A549 (cell line): ENCODE data around the gene ROBO1. TPM values are rescaled to one million over a fixed set of nuclear protein-coding genes. Genes with fewer than 3 reads are reported as not detected.

Experiments
- ATAC-seq, 2 experiments: fragments of 200-7000 bp in 1 of 2; fragments of >200 bp in 1 of 2; cut with Nextera tagmentation in 1 of 2; cut with Tn5 transposase in 1 of 2; 3 replicates each; pipeline versions ENCODE4 v1.8.0 to v1.9.1; 2018 to 2020; ENCODE audit warnings: mild to moderate bottlenecking in 1 of 2, moderate library complexity in 1 of 2
- CTCF ChIA-PET: fragments of 300-600 bp; sonication (Branson Sonifier 250); formaldehyde crosslinking; extraction: SDS; loops from one replicate; lab custom pipeline; 2021; ENCODE audit warnings: antibody characterized with exemption, inconsistent platforms; lab: Yijun Ruan, JAX
- POLR2A ChIA-PET: fragments of 350-600 bp; formaldehyde crosslinking; extraction: SDS; loops from one replicate; lab custom pipeline; 2021; ENCODE audit warnings: antibody characterized with exemption, inconsistent platforms; lab: Yijun Ruan, JAX
- DNase-seq, 2 experiments: peaks; one replicate each; pipeline versions ENCODE4 v3.0.0 to v3.0.0-alpha.2; 2011 to 2016; ENCODE audit warnings: low read depth in 1 of 2, low spot score in 1 of 2
- FAIRE-seq: peaks from 2 replicates; lab custom pipeline; 2011; peaks lifted over from hg19 to GRCh38; lab: Jason Lieb, UNC
- H3K27ac ChIP-seq, 2 experiments: fragments of >200 bp; sonication (Bioruptor Twin); formaldehyde crosslinking; 3 replicates each; pipeline ENCODE4 v1.5.1; 2016 to 2017
- H3K4me1 ChIP-seq: fragments of >200 bp; sonication (Bioruptor Twin); formaldehyde crosslinking; 3 replicates; pipeline ENCODE4 v1.6.1; 2016
- H3K4me2 ChIP-seq: fragments of >200 bp; sonication (Bioruptor Twin); formaldehyde crosslinking; 3 replicates; pipeline ENCODE4 v1.6.1; 2016
- H3K4me3 ChIP-seq: fragments of >200 bp; sonication (Bioruptor Twin); formaldehyde crosslinking; 3 replicates; pipeline ENCODE4 v1.5.1; 2016
- H3K9me3 ChIP-seq: fragments of >200 bp; sonication (Bioruptor Twin); formaldehyde crosslinking; 3 replicates; pipeline ENCODE4 v1.6.1; 2016
- EHF ChIP-seq: fragments of 250-450 bp; sonication (Bioruptor Pico); IDR thresholded peaks from 2 replicates; pipeline ENCODE4 v1.5.0; 2020; ENCODE audit warnings: mild to moderate bottlenecking
- FOSB ChIP-seq: fragments of 250-450 bp; sonication (Bioruptor Pico); IDR thresholded peaks from 2 replicates; pipeline ENCODE4 v1.5.0; 2020; ENCODE audit warnings: mild to moderate bottlenecking, moderate library complexity
- HDAC2 ChIP-seq: fragments of 200-600 bp; sonication (generic); IDR thresholded peaks from 2 replicates; pipeline ENCODE4 v1.6.1; 2016
- HEYL ChIP-seq: fragments of 250-450 bp; sonication (Bioruptor Pico); IDR thresholded peaks from 2 replicates; pipeline ENCODE4 v1.8.0; 2021; ENCODE audit warnings: mild to moderate bottlenecking, moderate library complexity
- HOXB13 ChIP-seq: fragments of 250-450 bp; sonication (Bioruptor Pico); IDR thresholded peaks from 2 replicates; pipeline ENCODE4 v1.5.0; 2020; ENCODE audit warnings: low read depth, mild to moderate bottlenecking, moderate library complexity
- JUN ChIP-seq, 2 experiments: fragments of >200 bp; sonication (Bioruptor Twin); formaldehyde crosslinking; IDR thresholded peaks; 2 replicates in 1 of 2; 3 replicates in 1 of 2; pipeline ENCODE4 v1.6.1; 2016 to 2017
- JUNB ChIP-seq: fragments of >200 bp; sonication (Bioruptor Twin); formaldehyde crosslinking; IDR thresholded peaks from 2 replicates; pipeline ENCODE4 v1.6.1; 2016
- KDM5A ChIP-seq: fragments of 200-600 bp; sonication (generic); IDR thresholded peaks from 2 replicates; pipeline ENCODE4 v1.6.1; 2016; ENCODE audit warnings: antibody characterized with exemption, mild to moderate bottlenecking
- MAFK ChIP-seq: fragments of 450-650 bp; IDR thresholded peaks from 2 replicates; pipeline ENCODE4 v1.6.1; 2014; ENCODE audit not compliant: partially characterized antibody
- NPAS2 ChIP-seq: fragments of 250-450 bp; sonication (Bioruptor Pico); IDR thresholded peaks from 2 replicates; pipeline ENCODE4 v1.8.0; 2022; ENCODE audit warnings: mild to moderate bottlenecking, moderate library complexity, borderline replicate concordance
- PHF8 ChIP-seq: fragments of 200-600 bp; sonication (generic); IDR thresholded peaks from 2 replicates; pipeline ENCODE4 v1.6.1; 2016; ENCODE audit warnings: low read depth, mild to moderate bottlenecking, antibody characterized with exemption, moderate library complexity, borderline replicate concordance
- RARB ChIP-seq: fragments of 250-450 bp; sonication (Bioruptor Pico); IDR thresholded peaks from 2 replicates; pipeline ENCODE4 v1.8.0; 2021; ENCODE audit warnings: mild to moderate bottlenecking, moderate library complexity
- RFX5 ChIP-seq: fragments of 450-650 bp; IDR thresholded peaks from 2 replicates; pipeline ENCODE4 v1.7.1; 2014; ENCODE audit warnings: antibody characterized with exemption, mild to moderate bottlenecking, moderate library complexity
- SMC3 ChIP-seq: fragments of >200 bp; sonication (Bioruptor Twin); formaldehyde crosslinking; IDR thresholded peaks from 3 replicates; pipeline ENCODE4 v1.6.1; 2018; ENCODE audit warnings: inconsistent platforms
- ZFP36 ChIP-seq: fragments of 450-650 bp; IDR thresholded peaks from 2 replicates; pipeline ENCODE4 v1.6.1; 2014; ENCODE audit warnings: borderline replicate concordance; ENCODE audit not compliant: partially characterized antibody
- WGBS: methylation state at CpG from one replicate; pipeline ENCODE4 v1.1.6; 2017; ENCODE audit errors: missing lambda C conversion rate; 5-methylcytosine and 5-hydroxymethylcytosine counted together
- polyA plus RNA-seq, 4 experiments: library from polyadenylated mRNA; depleted of rRNA in 3 of 4; stranded (reverse); fragments of >200 nt; fragmentation: RNase III in 1 of 4; extraction: RNeasy Plus Mini Kit Qiagen cat#74134 plus additional on column Dnase treatment in 1 of 4; gene quantifications; 2 replicates in 3 of 4; 3 replicates in 1 of 4; pipeline ENCODE4 v1.2.3, GENCODE V29; 2011 to 2017
- TF ChIP-seq, protein P1 (sequence below): fragments of 200-600 bp; sonication (generic); IDR thresholded peaks from 2 replicates; pipeline ENCODE4 v1.6.1; 2016; ENCODE audit warnings: antibody characterized with exemption, mild to moderate bottlenecking, moderate library complexity

ROBO1 gene
- polyA plus RNA-seq, 2 of the 4 experiments (the other 2 are of a cell fraction), result 25.3 to 35.6 TPM

DNA sequence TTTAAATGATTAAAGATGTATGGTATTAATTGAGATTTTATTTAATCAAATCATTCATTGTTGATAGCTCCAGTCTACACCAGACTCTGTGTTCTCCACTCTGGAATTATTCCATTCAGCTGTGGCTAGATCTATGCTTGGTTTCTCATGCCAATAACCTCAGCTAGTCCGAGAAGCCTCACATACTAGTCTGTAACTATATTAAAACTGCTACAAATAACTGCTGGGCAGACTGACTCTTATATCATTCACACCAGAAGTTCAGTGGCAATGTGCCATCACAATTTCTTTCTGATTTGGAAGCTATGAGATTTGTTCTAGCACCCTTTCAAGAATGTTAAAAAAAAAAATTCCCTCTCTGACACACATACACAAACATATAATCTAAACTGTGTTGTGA, 947.3 kb downstream of the ROBO1 start:
- CTCF ChIA-PET, result no interaction called here
- 54% methylated on average over 1 of the region's 1 CpG for WGBS

DNA sequence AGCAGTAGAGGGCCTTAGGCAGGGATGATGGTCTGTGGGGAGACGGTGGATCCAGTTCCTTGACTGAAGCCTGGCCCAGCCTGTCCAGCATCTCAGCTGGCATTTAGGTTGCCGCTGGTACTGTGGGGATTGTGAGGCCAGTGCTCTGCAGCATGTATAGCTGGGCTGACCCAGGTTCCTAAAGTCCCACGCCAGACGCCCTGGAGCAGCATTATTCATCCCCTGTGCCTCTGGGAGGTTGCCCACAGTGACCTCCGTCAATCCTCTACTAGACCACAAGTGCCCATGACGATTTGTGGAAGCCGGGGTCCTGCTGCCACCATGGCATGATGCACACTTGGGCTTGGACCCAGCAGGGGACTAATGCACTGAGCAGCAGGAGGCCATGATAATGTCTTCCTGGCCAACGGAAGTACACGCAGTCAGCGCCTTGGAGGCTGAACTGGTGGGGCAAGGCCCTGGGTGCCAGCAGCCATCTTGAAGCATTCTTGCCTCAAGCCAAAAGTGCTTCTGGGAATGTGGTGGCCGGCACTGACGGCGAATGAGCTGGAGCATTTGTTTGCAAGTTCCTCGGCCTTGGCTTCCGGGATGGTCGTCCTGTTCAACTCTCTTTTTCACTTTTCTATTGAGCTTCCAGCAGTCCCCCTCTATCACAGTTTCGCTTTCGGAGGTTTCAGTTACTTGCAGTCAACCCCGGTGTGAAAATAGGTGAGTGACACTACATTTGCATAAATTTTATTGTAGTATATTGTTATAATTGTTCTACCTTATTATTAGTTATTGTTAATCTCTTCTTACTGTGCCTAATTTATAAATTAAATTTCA, 949.4 kb downstream of the ROBO1 start:
- H3K4me3 ChIP-seq, result no peak overlapping the region
- no peak for TF ChIP-seq SMC3
- TF ChIP-seq MAFK, result no peak
- TF ChIP-seq EHF (CRISPR knock-in tag), result no peak
- no peak for TF ChIP-seq RFX5
- peaks cover 1% of the 10 kb centered on the region for H3K4me1 ChIP-seq
- no peak overlapping the region for H3K27ac ChIP-seq
- no peak for FAIRE-seq
- 75% methylated on average over 19 of the region's 19 CpGs for WGBS
- no peak for DNase-seq
- no peak overlapping the region for H3K4me2 ChIP-seq
- no peaks in the 10 kb centered on the region for H3K9me3 ChIP-seq
- CTCF ChIA-PET, result no interaction called here
- no peak for ATAC-seq
- POLR2A ChIA-PET, result no interaction called here

More for the DNA sequence above, 947.3 kb downstream of the ROBO1 start:
- Histone ChIP-seq H3K27ac (no peak overlapping the region), H3K4me1 (peaks cover 13% of the 10 kb centered on the region), H3K4me2 (no peak overlapping the region), H3K9me3 (no peaks in the 10 kb centered on the region), H3K4me3 (no peak overlapping the region)
- FAIRE-seq, result no peak
- no peak for TF ChIP-seq JUN (IDR thresholded peaks at IDR 0.05)
- no peak for DNase-seq
- POLR2A ChIA-PET, result no interaction called here
- no peak for ATAC-seq

DNA sequence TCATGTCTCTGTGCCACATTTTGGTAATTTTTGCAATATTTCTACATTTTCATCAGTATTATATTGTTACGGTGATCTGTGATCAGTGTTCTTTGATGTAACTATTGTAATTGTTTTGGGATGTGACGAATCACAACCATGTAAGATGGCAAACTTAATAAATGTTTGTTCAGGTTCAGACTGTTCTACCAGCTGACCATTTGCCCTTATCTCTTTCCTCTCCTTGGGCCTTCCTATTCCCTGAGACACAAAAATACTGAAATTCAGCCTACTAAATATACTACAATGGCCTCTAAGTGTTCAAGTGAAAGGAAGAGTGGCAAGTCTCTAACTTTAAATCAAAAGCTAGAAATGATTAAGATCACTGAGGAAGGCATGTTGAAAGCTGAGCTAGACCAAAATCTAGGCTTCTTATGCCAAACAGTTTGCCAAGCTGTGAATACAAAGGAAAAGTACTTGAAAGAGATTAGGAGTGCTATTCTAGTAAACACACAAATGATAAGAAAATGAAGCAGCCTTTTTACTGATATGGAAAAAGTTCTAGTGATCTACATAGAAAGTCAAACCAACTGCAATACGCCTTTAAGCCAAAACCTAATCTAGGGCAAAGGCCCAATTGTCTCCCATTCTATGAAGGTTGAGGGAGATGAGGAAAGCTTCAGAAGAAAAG, 952.8 kb downstream of the ROBO1 start:
- ChIA-PET CTCF (interaction anchor here (1.0 kb wide), 2 partner anchors 12 to 48 kb away, joined by 3 read pairs; no protein-coding TSS in a partner anchor), POLR2A (no interaction called here)
- TF ChIP-seq MAFK (no peak), ZFP36 (no peak), HOXB13 (no peak), FOSB (no peak), KDM5A (no peak), RARB (CRISPR knock-in tag) (no peak), NPAS2 (CRISPR knock-in tag) (no peak), EHF (CRISPR knock-in tag) (no peak)
- WGBS, result 65% methylated on average over 3 of the region's 3 CpGs
- no peak overlapping the region for H3K4me2 ChIP-seq
- no peaks in the 10 kb centered on the region for H3K9me3 ChIP-seq
- H3K27ac ChIP-seq, result no peak overlapping the region
- ATAC-seq (no peak), FAIRE-seq (no peak), DNase-seq (no peak)
- no peak overlapping the region for H3K4me3 ChIP-seq
- no peaks in the 10 kb centered on the region for H3K4me1 ChIP-seq

DNA sequence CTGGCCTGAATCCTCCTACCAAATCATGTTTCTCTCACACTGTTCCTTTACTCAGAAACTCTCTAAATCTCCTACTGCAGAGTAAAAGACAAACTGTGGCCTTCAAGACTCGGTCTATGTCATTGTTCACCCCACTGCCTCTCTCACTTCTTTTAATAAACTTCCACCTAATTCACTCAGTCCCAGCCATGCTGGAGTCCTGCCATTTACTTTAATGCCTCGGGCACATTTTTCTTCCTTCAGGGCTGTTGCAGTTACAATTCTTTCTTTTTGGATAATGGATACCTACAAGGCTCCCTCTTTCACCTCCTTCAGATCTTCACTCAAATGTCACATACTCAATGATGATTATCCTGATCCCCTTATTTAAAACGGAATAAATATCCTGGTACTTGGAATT, 955.6 kb downstream of the ROBO1 start:
- TF ChIP-seq HEYL (CRISPR knock-in tag), result no peak
- TF ChIP-seq, protein P1, sequence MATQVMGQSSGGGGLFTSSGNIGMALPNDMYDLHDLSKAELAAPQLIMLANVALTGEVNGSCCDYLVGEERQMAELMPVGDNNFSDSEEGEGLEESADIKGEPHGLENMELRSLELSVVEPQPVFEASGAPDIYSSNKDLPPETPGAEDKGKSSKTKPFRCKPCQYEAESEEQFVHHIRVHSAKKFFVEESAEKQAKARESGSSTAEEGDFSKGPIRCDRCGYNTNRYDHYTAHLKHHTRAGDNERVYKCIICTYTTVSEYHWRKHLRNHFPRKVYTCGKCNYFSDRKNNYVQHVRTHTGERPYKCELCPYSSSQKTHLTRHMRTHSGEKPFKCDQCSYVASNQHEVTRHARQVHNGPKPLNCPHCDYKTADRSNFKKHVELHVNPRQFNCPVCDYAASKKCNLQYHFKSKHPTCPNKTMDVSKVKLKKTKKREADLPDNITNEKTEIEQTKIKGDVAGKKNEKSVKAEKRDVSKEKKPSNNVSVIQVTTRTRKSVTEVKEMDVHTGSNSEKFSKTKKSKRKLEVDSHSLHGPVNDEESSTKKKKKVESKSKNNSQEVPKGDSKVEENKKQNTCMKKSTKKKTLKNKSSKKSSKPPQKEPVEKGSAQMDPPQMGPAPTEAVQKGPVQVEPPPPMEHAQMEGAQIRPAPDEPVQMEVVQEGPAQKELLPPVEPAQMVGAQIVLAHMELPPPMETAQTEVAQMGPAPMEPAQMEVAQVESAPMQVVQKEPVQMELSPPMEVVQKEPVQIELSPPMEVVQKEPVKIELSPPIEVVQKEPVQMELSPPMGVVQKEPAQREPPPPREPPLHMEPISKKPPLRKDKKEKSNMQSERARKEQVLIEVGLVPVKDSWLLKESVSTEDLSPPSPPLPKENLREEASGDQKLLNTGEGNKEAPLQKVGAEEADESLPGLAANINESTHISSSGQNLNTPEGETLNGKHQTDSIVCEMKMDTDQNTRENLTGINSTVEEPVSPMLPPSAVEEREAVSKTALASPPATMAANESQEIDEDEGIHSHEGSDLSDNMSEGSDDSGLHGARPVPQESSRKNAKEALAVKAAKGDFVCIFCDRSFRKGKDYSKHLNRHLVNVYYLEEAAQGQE, result no peak
- TF ChIP-seq HOXB13, result no peak
- no peak for TF ChIP-seq EHF (CRISPR knock-in tag)
- no peak for TF ChIP-seq HDAC2
- no peak for TF ChIP-seq PHF8
- TF ChIP-seq JUNB, result no peak
- no peak for TF ChIP-seq JUN (IDR thresholded peaks at IDR 0.05)
- ChIA-PET POLR2A (no interaction called here), CTCF (no interaction called here)
- Histone ChIP-seq H3K27ac (no peak overlapping the region), H3K4me2 (no peak overlapping the region), H3K4me1 (no peaks in the 10 kb centered on the region), H3K4me3 (no peak overlapping the region), H3K9me3 (no peaks in the 10 kb centered on the region)
- ATAC-seq, result no peak
- no peak for FAIRE-seq
- WGBS, result 37% methylated on average over 3 of the region's 3 CpGs
- DNase-seq, result no peak
